Osteocyte (in vitro differentiated cells): ENCODE measurements around the gene GPR143. TPM values are rescaled to one million over a fixed set of nuclear protein-coding genes. Genes with fewer than 3 reads are reported as not detected.

ENCODE experiments used
- DNase-seq: peaks from one replicate; pipeline ENCODE4 v3.0.0; 2021; ENCODE audit warnings: mixed read lengths; ENCODE audit not compliant: unreplicated experiment; ENCODE audit errors: extremely low spot score
- H3K27ac Mint-ChIP-seq: one replicate; pipeline ENCODE4 v1.8.0; 2021; ENCODE audit warnings: mild to moderate bottlenecking, mixed read lengths; ENCODE audit not compliant: unreplicated experiment
- H3K27me3 Mint-ChIP-seq: one replicate; pipeline ENCODE4 v1.8.0; 2021; ENCODE audit warnings: mixed read lengths; ENCODE audit not compliant: unreplicated experiment
- H3K36me3 Mint-ChIP-seq: one replicate; pipeline ENCODE4 v1.8.0; 2021; ENCODE audit warnings: mixed read lengths; ENCODE audit not compliant: unreplicated experiment
- H3K4me1 Mint-ChIP-seq: one replicate; pipeline ENCODE4 v1.8.0; 2021; ENCODE audit warnings: mixed read lengths; ENCODE audit not compliant: unreplicated experiment
- H3K4me3 Mint-ChIP-seq: one replicate; pipeline ENCODE4 v1.8.0; 2021; ENCODE audit warnings: mild to moderate bottlenecking, moderate library complexity, mixed read lengths; ENCODE audit not compliant: unreplicated experiment
- H3K9me3 Mint-ChIP-seq: one replicate; pipeline ENCODE4 v1.8.0; 2021; ENCODE audit warnings: mixed read lengths; ENCODE audit not compliant: unreplicated experiment
- total RNA-seq: library from RNA; stranded (reverse); gene quantifications from 2 replicates; pipeline ENCODE4 v1.2.1, GENCODE V29; 2021
- TF ChIP-seq, protein P1 (sequence below): fragments of 200-600 bp; sonication (generic); IDR thresholded peaks from 2 replicates; pipeline ENCODE4 v1.5.0; 2021; ENCODE audit warnings: antibody characterized with exemption, mild to moderate bottlenecking, moderate library complexity

GPR143 gene
- total RNA-seq, 1 donor from 2014 or later, result 0.43 TPM

DNA sequence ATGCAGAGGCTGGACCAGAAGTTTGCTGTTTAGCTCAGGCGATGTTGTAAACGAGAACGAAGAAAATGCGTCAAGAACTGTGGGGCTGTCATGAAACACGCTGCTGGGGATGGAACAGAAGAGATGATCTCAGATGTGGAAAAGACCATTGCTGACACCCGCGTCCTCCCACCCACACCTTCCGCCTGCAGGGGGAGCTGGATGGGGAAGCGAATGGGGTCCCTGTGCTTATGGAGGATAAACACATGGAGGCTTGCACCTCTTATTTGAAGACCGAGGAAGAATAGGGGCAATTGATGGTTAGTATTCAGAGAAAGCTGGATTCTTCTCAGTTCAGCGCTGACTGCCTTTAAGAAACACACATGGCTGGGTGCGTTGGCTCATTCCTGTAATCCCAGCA is 63.9 kb downstream of the GPR143 start:
- DNase-seq, result no peak
- Mint-ChIP-seq H3K4me3 (no peak overlapping the region), H3K9me3 (peaks cover 8% of the 10 kb centered on the region), H3K4me1 (peaks cover 2% of the 10 kb centered on the region), H3K27me3 (no peaks in the 10 kb centered on the region), H3K27ac (no peak overlapping the region), H3K36me3 (peaks cover 38% of the 10 kb centered on the region)
- TF ChIP-seq, protein P1, sequence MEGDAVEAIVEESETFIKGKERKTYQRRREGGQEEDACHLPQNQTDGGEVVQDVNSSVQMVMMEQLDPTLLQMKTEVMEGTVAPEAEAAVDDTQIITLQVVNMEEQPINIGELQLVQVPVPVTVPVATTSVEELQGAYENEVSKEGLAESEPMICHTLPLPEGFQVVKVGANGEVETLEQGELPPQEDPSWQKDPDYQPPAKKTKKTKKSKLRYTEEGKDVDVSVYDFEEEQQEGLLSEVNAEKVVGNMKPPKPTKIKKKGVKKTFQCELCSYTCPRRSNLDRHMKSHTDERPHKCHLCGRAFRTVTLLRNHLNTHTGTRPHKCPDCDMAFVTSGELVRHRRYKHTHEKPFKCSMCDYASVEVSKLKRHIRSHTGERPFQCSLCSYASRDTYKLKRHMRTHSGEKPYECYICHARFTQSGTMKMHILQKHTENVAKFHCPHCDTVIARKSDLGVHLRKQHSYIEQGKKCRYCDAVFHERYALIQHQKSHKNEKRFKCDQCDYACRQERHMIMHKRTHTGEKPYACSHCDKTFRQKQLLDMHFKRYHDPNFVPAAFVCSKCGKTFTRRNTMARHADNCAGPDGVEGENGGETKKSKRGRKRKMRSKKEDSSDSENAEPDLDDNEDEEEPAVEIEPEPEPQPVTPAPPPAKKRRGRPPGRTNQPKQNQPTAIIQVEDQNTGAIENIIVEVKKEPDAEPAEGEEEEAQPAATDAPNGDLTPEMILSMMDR, result no peak

GRCh38 chrX:9700555-9700954 is 65.1 kb downstream of the GPR143 start:
- no peak for DNase-seq
- Mint-ChIP-seq H3K4me1 (peaks cover 14% of the 10 kb centered on the region), H3K4me3 (no peak overlapping the region), H3K27ac (no peak overlapping the region), H3K36me3 (peaks cover 38% of the 10 kb centered on the region), H3K27me3 (no peaks in the 10 kb centered on the region), H3K9me3 (peaks cover 8% of the 10 kb centered on the region)
- TF ChIP-seq, protein P1, result no peak

DNA sequence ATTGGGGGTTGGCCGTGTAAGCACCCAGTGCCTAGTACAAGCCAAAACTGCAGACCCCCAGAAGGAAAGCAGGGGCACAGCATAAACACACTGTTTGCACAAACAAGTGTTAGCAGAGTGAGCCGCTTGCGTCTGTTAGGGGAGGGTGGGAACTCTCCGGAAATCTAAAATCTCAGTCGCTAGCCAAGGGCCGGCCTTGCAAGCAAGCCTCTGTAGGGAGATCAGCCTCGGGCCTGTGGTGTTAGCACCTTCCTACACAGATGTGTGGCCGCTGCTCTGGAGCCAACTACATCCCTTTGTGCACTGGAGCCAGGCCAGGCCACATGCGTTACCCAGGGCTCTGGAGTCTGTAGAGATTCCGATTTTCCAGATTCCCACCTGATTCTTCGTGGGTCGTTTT is 67.1 kb downstream of the GPR143 start:
- Mint-ChIP-seq H3K4me3 (no peak overlapping the region), H3K9me3 (peaks cover 5% of the 10 kb centered on the region), H3K4me1 (peaks cover 15% of the 10 kb centered on the region), H3K27ac (no peak overlapping the region), H3K36me3 (peaks cover 26% of the 10 kb centered on the region), H3K27me3 (no peaks in the 10 kb centered on the region)
- no peak for DNase-seq
- TF ChIP-seq, protein P1, result no peak

DNA sequence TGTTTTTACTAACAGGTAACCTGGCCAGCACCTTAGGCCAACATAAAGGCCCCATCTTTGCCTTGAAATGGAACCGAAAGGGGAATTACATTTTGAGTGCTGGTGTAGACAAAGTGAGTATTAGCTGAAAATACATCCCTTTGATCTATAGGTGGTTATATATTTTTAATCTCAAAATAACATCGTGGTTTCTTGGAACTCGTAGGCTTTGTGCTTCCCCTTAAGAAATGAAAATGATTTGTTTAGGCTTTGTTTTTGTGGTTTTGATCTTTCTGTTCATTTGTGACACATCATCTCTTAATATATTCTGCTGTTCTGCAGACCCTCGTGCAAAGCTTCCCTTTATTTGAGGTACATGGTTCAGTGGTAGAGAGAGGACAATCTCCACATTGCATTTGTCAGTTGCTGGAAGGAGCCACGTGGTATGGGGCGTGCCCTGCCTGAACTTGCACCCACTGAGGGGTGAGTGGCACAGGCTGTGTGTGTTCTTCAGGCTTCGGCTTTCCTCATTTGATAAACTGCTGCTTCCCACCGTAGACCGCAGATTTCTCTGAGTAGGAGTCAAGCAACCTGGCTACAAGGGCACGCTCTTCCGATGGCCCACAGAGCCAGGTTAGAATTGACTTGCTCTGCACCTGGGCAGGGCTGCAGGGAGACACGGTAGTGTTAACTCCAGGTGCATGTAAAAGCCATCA is 72.2 kb downstream of the GPR143 start:
- H3K4me1 Mint-ChIP-seq, result peaks cover 15% of the 10 kb centered on the region
- no peak overlapping the region for H3K27ac Mint-ChIP-seq
- H3K36me3 Mint-ChIP-seq, result peaks cover 16% of the 10 kb centered on the region
- no peak for DNase-seq
- H3K27me3 Mint-ChIP-seq, result no peaks in the 10 kb centered on the region
- TF ChIP-seq, protein P1, result no peak
- H3K4me3 Mint-ChIP-seq, result no peak overlapping the region
- H3K9me3 Mint-ChIP-seq, result peaks cover 5% of the 10 kb centered on the region

- Mint-ChIP-seq H3K4me1 (no peaks in the 10 kb centered on the region), H3K27ac (no peak overlapping the region), H3K4me3 (no peak overlapping the region), H3K36me3 (peaks cover 28% of the 10 kb centered on the region), H3K9me3 (peaks cover 1% of the 10 kb centered on the region), H3K27me3 (no peaks in the 10 kb centered on the region)
- TF ChIP-seq, protein P1, result no peak
- DNase-seq, result no peak
These were observed 75.6 kb downstream of the GPR143 start for GRCh38 chrX:9690046-9690445.
